ENCODE results near the gene ZNF57.
A peak's percentile ranks its signal among the peaks of the same experiment; 100 is the strongest.
"Not testable (repeated sequence)": the region's sequence is repeated elsewhere in the genome, so short reads cannot be mapped to it uniquely, and the experiment has no call there.

ZNF57 gene

GRCh38 chr19:2900296-2901252, at the start of gene ZNF57:
ZNF57 (plus strand) TSS chr19:2900928; CDS start chr19:2901046, 118 bp downstream.
- DNase-seq = peak; percentile 100

- no peak for DNase-seq
Measured at GRCh38 chr19:2852598-2852997, 48.1 kb upstream of the ZNF57 start.

- DNase-seq = no peak
Measured at GRCh38 chr19:2853015-2853606, 47.6 kb upstream of the ZNF57 start.

- no peak for DNase-seq
Measured at GRCh38 chr19:2854849-2855248, 45.9 kb upstream of the ZNF57 start.

GRCh38 chr19:2856457-2857050, 44.2 kb upstream of the ZNF57 start:
- DNase-seq = no peak

- DNase-seq = no peak
Measured at GRCh38 chr19:2858864-2859263, 41.9 kb upstream of the ZNF57 start.

GRCh38 chr19:2863816-2864215, 36.9 kb upstream of the ZNF57 start:
- DNase-seq = no peak

GRCh38 chr19:2865334-2866100, 35.2 kb upstream of the ZNF57 start:
- no peak for DNase-seq

- no peak for DNase-seq
Measured at GRCh38 chr19:2866495-2867024, 34.2 kb upstream of the ZNF57 start.

- no peak for DNase-seq
Measured at GRCh38 chr19:2867025-2867991, 33.4 kb upstream of the ZNF57 start, which contains the start of gene ZNF556. ZNF556 (plus strand) TSS chr19:2867335; CDS start chr19:2867422, 87 bp downstream.

GRCh38 chr19:2869618-2870017, 31.1 kb upstream of the ZNF57 start:
- DNase-seq = no peak

GRCh38 chr19:2872175-2872574, 28.6 kb upstream of the ZNF57 start:
- peak; percentile 15 for DNase-seq

- no peak for DNase-seq
Measured at GRCh38 chr19:2877398-2878331, 23.1 kb upstream of the ZNF57 start.

- no peak for DNase-seq
Measured at GRCh38 chr19:2883686-2884439, 16.9 kb upstream of the ZNF57 start.

GRCh38 chr19:2885736-2886135, 15.0 kb upstream of the ZNF57 start:
- no peak for DNase-seq

GRCh38 chr19:2887391-2887914, 13.3 kb upstream of the ZNF57 start:
- peak; percentile 70 for DNase-seq

- DNase-seq = no peak
Measured at GRCh38 chr19:2888731-2889224, 11.9 kb upstream of the ZNF57 start.

- DNase-seq = not testable (repeated sequence)
Measured at GRCh38 chr19:2890531-2890930, 10.2 kb upstream of the ZNF57 start.

- no peak for DNase-seq
Measured at GRCh38 chr19:2896694-2897093, 4.0 kb upstream of the ZNF57 start.
